HG03135 (cell line): ENCODE results near the gene RRP36.
"Not testable (repeated sequence)": the region's sequence is repeated elsewhere in the genome, so short reads cannot be mapped to it uniquely, and the experiment has no call there.

Experiments
- ATAC-seq: cut with Tn5 transposase; IDR thresholded peaks from one replicate; pipeline ENCODE4 v1.9.1; 2021; ENCODE audit warnings: mild to moderate bottlenecking, moderate library complexity; ENCODE audit not compliant: unreplicated experiment

The RRP36 gene

DNA sequence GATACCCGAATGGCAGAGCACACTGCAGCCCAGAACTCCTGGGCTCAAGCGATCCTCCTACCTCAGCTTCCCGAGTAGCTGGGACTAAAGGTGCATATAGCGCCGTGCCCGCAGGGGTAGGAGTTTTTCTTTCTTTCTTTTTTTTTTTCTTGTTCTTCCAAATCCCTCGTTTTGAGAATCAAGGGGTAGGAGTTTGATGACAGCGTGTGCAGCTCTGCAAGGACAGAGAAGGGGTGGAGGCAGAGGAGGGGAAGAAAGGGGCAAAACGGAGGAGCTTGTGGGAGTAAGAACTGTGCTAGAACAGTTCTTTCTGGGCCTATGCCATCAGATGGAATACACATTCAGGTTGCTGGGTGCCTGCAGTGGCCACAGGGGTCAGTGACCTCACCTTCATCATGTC lies 15.3 kb downstream of the RRP36 start:
- no peak for ATAC-seq

DNA sequence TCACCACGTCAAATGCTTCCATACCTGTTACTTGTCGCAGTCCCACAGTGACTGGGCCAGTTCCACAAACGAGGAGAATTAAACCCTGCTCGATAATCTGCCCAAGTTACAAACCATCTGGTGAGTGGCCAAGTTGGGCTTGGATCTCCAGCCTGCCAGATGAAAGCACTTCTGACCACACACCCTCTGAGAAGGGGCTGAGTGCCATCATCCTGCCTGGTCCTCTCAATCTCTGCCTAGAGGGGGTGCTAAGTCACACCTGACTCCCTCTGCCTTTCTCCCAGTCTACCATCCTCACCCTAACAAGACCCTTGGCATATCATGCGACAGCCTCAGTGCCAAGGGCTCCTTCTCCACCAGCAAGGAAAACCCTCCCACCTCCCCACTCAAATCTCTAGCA lies 15.8 kb downstream of the RRP36 start:
- ATAC-seq: no peak

DNA sequence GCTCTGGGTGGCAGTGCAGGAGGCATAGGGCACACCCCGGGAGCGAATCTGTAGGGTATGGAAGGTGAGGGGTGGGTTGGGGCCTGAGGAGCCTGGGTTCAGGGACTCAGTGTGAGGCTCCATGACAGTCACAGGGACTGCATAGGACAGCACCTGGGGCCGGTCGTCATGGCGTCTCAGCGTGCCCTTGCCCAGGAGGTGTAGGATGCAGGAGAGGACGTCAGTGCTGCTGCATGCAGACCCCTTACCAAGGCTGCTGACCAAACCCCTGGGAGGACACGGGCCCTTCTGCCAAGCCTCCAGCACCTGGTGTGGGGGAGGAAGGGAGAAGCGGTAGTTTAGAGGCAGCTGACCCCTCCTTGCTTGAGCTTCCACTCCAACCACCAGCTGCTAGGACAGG lies 16.3 kb downstream of the RRP36 start:
- no peak for ATAC-seq

DNA sequence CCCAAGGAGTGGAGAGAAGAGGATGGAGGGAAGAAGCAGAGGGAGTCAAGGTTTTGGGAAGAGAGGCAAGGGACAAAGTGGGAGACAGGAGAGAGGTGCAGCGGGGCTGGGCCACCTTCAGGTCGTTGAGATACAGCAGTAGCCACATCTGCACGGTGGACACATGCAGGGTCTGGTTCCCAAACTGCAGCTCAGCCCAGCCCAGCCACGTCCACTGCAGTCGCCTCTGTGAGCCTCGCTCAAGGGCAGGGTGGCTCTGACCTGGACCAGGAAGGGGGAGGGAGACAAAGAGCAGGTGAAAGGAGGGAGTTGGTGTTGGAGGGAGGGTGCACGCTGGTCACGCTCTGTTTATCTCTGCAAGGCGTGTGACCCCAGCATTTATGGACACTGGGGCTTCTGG lies 17.3 kb downstream of the RRP36 start:
- ATAC-seq: no peak

DNA sequence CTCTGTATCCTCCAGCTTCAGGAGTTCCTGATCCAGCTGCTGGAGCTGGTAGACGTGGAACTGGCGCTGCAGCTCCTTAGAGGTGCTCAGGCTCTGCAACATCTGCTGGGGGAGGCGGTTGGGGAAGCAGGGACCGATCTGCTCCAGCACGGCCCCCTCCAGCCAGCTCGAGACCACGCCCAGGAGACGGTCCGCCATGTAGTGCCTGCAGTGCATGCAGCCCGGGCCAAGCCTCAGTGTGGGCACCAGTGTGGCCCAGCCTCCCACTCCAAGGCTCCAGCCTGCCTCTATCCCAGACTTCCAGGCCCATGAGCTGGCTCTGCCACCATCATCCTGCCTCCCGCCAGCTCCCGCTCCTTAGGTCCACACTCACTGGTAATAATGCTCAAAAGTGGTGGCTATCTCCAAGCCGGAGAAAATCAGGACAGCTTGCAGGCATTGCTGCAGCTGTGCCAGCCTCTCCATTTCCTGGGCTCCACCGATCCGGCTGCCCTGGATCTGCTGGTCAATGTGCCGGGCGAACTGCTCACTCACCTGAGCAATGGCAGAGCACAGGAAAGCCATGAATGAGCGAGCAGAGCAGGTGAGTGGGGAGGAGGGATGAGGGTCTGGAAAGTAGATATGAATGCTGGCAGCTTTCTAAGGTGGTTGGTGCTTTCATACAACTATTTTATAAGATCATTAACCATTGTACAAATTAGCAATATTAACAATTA lies 19.3 kb downstream of the RRP36 start:
- ATAC-seq: no peak

DNA sequence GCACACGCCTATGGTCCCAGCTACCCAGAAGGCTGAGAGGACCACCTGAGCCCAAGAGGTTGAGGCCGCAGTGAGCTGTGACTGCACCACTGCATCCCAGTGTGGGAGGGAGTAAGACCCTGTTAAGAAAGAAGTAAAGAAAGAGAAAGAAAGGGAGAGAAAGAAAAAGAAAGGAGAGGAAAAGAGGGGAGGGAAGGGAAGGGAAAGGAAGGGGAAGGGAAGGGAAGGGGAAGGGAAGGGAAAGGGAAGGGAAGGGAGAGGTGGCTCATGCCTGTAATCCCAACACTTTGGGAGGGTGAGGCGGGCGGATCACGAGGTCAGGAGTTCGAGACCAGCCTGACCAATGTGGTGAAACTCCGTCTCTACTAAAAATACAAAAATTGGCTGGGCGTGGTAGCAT lies 20.1 kb downstream of the RRP36 start:
- ATAC-seq: not testable (repeated sequence)

DNA sequence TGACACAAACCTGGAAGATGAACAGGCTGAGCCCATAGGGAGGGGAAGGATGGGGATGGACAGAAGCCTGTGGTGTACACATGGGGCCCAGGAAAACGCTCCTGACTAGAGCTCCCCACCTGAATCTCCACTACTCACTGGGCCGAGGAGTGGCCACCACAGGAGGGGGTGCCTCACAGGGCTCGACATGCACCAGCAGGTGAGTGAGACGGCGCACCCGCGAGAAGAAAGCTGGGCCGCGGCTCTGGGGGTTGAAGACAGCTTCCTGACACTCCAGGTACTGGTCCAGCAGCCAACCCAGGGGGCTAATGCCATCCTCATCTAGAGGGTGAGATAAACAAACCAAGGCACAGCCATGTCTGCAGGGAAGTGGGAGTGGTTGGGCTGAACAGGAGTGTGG lies 21.9 kb downstream of the RRP36 start:
- no peak for ATAC-seq

DNA sequence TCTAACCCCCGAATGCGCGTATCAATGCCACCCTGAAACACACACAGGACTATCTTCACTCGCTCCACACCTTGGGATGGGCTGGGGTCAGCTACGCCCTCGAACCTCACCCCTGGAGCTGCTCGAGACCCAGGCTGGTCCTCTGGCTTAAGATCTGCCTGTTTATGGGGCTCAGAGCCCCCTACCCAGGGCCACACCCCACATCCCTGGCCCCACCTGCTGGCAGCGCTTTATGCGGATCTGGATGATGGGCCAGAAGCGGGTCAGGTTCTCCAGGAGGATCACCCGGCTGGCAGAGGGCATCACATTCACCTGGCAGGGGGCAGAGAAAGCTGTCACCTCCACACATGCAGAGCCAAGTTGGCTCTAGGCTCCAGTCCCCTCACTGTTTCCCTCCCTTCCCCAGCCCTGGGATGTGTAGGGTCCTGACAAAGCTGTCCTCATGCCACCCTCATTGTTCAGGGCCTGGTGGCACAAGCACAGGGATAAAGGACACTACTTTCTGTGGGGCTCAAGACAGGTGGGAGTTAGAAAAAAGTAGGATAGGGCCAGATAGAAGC lies 24.0 kb downstream of the RRP36 start:
- no peak for ATAC-seq

DNA sequence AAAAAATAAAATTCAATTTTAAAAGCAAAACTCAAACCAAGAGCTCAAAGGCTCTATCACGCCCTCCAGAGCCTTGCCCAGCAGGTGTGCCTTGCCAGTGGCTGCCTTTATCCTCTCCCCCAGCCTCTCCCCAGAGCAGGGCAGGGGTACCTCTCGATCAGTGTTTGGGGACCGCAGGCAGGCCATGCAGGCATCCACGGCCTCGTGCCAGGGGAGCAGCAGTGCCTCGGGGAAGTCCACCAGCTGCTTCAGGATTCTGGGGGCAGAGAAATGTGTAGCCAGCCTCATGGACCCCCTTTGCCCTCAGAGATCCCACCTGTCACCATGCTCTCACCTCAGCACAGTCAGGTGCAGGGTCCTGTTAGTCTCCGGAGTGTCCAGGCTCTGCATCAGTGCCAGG lies 26.6 kb downstream of the RRP36 start:
- no peak for ATAC-seq

DNA sequence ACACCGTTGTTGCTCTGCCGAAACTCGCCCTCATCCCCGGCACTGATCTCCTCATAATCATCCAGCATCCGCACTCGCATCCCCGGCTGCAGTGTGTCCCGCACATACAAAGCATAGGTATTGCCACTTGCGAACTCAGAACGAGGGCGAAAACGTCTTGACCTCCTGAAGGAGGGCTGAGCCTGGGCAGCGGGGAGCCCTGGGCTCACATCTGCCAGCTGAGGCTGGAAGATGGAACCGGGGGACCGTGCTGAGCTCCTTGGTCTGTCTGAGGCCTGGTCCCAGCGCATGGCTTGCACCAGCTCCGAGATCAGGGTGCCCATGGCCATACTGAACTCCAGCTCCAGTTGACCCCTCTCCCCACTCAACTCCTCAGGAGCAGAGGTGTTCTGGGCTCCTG lies 29.6 kb downstream of the RRP36 start:
- ATAC-seq: no peak

DNA sequence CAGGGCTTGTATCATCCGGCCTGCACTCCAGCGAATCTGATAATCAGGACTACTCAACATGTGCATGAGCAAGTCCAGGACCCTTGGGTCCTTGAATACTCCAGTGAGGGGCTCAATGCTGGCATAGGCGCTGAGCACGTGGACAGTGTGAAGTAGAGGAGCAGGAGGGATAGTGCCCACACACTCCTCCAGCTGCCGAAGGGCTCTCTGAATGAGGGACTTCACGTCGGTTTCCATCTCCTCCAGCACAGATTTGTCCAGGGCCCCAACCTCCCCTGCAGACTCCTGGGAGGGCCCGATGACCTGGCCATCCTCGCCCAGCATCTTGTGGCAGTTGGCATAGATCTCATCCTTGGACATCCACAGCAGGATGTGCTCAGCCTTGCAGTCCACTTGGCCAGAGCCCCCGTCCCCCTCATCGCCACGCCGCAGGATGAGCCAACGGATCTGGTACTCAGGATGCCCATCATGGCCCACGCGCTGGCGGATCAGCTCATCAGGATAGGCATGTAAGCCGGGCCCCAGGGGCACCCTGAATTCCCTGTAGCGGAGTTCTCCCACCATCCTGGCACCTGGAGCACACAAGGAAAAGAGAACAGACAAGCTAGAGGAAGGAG lies 30.9 kb downstream of the RRP36 start:
- ATAC-seq: no peak

DNA sequence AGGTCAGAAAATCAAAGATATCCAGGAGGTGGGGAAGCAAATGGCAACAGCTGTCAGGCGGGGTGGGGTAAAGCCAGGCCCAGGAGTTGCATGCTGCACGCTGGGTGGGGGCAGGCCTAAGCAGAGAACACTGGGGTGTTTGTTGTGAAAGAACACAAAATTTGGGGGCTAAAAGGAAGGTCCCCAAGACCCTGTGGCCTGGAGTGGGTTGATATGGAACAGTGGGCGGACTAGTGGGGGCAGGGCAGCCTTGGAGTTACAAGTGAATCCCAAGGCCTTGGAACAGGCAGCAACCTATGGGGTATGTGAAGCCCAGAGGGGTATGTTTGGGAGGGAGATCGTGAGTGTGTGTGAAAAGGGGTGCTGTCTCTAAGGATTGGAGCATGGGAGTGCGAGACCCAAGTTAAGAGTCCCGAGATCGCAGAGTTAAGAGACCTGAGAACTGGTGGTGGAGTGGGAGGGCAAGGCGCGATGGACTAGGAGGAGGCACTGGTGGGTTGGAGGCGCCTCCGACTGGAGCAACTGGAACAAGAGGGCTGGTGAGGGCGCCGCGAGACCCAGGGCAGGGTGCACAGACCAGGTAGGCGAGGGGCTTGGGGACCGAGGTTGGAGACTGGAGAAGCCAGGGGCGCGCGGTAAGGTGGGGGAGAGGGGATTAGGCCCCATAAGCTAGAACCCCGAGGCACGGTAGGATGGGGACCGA lies 31.6 kb downstream of the RRP36 start:
- ATAC-seq: peak; percentile 18

DNA sequence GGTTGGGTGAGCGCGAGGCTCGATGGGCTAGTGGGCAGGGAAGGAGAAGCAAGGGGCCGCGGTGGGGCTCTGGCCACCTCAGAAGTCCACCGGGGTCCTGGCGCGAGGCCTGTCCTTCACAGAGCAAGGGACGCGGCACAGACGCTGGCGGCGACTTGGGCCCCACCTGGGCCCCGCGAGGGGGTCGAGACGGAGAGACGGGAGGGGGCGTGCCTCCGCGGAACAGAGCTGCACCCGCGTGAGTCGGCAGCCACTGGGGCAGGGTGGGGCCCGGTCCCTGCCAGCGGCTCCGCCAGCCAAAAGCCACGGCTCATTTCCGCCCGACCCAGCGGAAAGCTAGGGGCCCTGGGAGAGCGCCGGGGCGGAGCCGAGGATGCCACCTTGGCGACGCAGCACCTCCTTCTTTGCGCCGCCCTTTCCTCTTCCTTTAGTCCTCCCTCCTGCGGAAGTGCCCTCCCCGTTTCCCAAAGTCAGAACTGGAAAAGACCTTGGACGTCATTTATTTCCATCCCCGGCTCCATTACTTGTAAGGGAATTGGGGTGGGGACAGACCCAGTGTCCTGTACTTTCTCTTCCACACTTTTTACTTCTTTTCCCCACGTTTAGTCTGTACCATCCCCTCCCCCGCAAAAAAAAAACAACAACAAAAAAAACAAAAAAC lies 32.3 kb downstream of the RRP36 start, which contains the start of gene CUL7:
Gene CUL7 (minus strand): TSS at position 307 of the 661 bp plus-strand sequence. CDS start 1,063 bp downstream, outside the sequence.
- peak; percentile 84 for ATAC-seq

DNA sequence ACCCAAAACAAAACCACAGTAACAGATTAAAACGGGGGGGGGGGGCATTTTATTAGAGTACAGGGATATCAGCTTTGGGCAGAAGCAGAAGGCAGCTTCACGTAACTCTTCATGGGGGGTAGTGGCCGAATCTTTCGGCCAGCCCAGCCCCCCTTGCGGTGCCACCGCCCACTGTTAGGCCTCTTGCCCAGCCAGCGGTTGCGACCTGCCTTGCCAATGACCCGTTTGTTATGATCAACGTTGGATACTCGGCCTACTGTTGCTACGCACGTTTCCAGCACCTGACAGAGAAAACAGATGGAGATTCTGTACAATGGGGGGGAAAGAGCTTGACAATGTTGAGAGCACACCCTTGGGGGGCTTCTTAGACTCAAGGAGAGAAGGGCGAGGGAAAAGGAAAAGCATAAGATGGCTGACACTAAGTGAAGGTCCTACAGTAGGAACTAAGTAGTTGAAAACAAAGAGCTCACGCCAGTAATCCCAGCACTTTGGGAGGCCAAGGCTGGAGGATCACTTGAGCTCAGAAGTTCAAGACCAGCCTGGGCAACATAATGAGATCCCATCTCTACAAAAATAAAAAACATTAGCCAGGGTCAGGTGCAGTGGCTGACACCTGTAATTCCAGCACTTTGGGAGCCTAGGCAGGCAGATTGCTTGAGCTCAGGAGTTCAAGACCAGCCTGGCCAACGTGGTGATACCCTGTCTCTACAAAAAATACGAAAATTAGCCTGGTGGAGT lies 33.0 kb downstream of the RRP36 start:
- no peak for ATAC-seq

DNA sequence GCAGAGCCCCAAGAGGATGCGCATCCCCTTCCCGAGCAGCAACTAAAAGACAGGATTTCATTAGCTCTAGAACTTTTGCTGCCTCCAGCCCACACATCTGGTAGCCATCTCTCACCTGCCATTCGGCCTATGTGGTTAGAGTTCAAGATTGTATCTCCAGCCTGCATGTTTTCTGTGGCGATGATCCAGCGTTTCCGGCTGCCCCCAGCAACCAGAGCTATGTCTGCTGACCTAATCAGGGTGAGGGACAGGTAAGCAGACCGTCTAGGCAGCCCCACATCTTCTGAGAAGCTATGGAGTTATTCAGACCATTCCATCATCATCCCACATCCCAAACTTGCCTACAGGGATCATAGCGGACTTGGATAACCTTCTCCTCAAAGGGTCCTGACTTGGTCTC lies 34.5 kb downstream of the RRP36 start:
- ATAC-seq: no peak

DNA sequence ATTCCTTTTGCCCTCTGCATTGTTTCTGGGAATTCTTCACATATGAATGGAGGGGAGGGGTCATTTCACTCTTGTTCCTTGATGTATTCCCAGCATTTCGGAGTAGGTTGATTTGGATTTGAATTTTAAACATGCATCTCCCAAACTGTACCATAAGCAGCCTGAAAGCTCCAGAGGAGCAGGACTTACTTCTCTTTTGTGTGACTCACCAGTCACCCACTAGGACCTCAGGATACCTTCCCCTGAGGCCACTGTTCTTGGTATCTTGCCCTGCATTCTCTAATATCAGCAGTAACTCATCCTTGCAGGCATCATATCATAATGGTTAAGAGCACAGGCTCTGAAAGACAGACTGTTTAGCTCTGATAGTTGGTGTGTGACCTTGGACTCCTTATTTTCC lies 37.1 kb downstream of the RRP36 start:
- ATAC-seq: no peak

DNA sequence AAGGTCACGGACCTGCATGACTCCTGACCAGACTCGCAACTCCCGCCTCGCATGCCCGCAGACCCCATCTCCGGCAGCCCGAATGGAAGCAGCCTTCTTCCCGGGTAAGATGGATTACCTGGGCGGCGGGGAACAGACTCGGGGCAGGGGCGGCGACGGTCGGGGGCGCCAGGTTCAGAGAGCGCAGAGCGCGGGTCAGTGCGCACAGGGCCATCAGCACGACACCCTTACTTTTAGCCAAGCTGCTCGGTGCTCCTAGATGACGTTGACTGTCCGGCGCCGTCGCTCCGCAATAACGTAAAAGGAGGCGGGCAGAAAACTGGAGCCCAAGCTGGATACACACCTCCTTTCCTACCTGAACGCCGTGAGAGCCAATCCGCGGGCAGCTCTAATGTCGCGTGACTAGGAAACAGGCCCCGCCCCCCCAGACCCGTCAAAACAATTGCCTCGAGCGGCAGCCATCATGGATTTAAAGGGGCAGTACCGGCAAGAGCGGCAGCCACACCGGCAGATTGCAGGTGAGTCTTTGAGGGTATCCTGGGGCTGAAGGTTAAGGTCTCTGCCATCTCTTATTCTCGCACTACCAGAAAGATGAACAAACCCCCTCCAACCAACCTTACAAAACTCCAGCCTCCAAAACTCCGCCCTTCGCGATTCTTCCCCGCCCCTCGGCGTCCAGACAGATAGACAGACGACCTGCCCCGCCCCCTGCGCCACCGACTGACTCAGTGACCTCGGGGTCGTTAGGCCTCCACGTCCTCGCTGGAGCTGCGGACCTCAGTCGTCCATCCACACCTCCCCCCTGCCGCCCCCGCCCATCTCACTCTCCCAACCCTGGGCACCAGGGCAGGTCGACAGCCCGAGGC lies 38.0 kb downstream of the RRP36 start, which contains the start of the genes KLC4 and MRPL2:
Gene KLC4 (plus strand): TSS at position 464 of the 866 bp plus-strand sequence. CDS start 1,705 bp downstream, outside the sequence.
Gene MRPL2 (minus strand): TSS at position 267 of the 866 bp plus-strand sequence. CDS start 53 bp downstream, at position 214.
- ATAC-seq: peak; percentile 84

DNA sequence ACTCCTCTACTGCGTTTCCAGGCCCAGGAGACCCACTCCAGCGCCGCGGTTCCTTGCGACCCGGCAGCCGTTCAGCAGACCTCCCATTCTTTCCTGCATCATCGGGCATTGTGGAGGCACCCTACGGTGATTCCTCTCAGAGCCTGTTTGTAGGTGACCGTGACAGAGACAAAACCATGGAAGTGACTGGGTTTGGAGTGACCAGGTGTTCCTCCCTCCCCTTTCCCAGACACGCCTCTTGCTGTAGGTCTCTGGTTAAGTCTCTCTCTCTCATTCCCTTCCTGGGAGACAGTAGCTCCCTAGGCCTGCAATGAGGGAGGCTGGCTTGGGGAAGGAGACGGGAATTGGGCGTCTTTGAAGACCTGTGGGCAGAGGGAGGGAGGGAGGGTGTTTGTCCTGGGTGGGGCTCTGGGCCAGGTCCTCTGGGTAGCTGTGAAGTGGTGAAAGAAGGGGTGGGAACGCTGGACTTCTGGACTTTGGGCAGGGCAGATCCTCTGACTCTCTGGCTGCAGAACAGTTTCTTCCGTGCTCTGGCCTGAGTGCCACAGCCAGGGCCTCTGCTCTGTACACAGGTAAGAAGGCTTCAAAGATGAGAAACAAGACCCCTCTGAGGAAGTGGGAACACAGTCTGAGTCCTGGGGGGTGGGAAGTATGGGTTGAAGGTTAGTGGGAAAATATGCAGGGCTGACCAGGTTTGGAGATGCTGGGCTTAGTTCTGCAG lies 38.8 kb downstream of the RRP36 start:
- no peak for ATAC-seq
